Vagina (tissue), 2 donors: ENCODE data around the gene PPP6R2. TPM values are rescaled to one million over a fixed set of nuclear protein-coding genes. Genes with fewer than 3 reads are reported as not detected.
"Not testable (repeated sequence)": the region's sequence is repeated elsewhere in the genome, so short reads cannot be mapped to it uniquely, and the experiment has no call there.

Source experiments
- DNase-seq, 2 donors: peaks; one replicate each; pipeline ENCODE4 v3.0.0-alpha.2; 2017; ENCODE audit errors: extremely low spot score in 2 of 2
- H3K27ac ChIP-seq: fragments of 200-600 bp; sonication (generic); one replicate; pipeline ENCODE4 v1.5.1; 2019
- H3K27me3 ChIP-seq: fragments of 200-600 bp; sonication (generic); one replicate; pipeline ENCODE4 v1.5.1; 2019
- H3K36me3 ChIP-seq, 2 donors: fragments of 200-600 bp; sonication (generic); one replicate each; pipeline ENCODE4 v1.5.1; 2017 to 2019
- H3K4me1 ChIP-seq: fragments of 200-600 bp; sonication (generic); one replicate; pipeline ENCODE4 v1.5.1; 2019
- H3K4me3 ChIP-seq, 2 donors: fragments of 200-600 bp; sonication (generic); 1 replicate in 1 of 2; 2 replicates in 1 of 2; pipeline ENCODE4 v1.5.1; 2016 to 2019
- H3K9me3 ChIP-seq: fragments of 200-600 bp; sonication (generic); one replicate; pipeline ENCODE4 v1.5.1; 2019
- CTCF ChIP-seq, 3 experiments: fragments of 450-650 bp in 2 of 3; fragments of 200-600 bp in 1 of 3; sonication (generic) in 1 of 3; IDR thresholded peaks; one replicate each; pipeline ENCODE4 v1.5.1; 2017 to 2019; ENCODE audit warnings: antibody characterized with exemption in 3 of 3, mild to moderate bottlenecking in 2 of 3, moderate library complexity in 2 of 3
- POLR2A ChIP-seq, 2 donors: fragments of 450-650 bp; IDR thresholded peaks; one replicate each; pipeline ENCODE4 v1.6.1; 2017; ENCODE audit warnings: antibody characterized with exemption in 2 of 2, mild to moderate bottlenecking in 2 of 2, moderate library complexity in 2 of 2
- POLR2AphosphoS5 ChIP-seq, 2 donors: sonication (generic); formaldehyde crosslinking; IDR thresholded peaks; one replicate each; pipeline ENCODE4 v1.9.0; 2017; ENCODE audit warnings: antibody characterized with exemption in 2 of 2, mild to moderate bottlenecking in 2 of 2, low read depth in 1 of 2; ENCODE audit not compliant: insufficient read depth in 1 of 2
- intact Hi-C: fragments of 100-400 bp; cut with DNase I; formaldehyde crosslinking; loops from one replicate; pipeline ENCODE4 v1.15.1; 2023
- total RNA-seq: library from RNA; depleted of rRNA; stranded (reverse); fragments of >200 nt; gene quantifications from one replicate; pipeline ENCODE4 v1.2.3, GENCODE V29; 2016

PPP6R2 gene
- total RNA-seq, 1 donor from 2014 or later: 49.1 TPM

DNA sequence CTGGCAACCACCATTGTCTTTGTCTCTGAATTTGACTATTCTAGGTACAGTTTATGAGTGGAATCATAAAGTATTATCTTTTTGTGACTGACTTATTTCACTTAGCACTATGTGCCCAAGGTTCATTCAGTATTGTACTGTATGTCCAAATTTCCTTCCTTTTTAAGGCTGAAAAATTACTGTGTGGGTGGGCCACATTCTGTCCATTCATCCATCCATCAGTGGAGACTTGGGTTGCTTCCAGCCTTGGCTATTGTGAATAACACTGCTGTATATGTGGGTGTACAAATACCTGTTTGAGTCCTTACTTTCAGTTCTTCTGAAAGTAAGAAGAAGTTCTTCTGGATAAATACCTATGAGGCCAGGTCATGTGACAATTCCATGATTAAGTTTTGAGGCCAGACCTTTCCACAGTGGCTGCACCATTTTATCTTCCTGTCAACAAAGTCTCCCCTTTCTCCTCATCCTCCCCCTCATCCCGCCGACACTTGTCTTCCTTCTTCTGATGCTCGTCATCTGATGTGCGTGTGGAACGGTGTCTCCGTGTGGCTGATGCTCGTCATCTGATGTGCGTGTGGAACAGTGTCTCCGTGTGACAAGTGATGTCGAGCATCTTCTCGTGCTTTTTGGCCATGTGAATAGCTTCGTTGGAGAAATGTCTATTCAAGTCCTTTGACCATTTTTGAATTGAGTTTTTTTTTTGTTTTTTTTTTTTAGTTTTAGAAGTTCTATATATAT lies 82.2 kb downstream of the PPP6R2 start:
- TF ChIP-seq POLR2AphosphoS5 (IDR thresholded peaks at IDR 0.05; ENCODE audit: insufficient read depth in 1 of 2, low read depth in 1 of 2) (no peak), POLR2A (IDR thresholded peaks at IDR 0.05) (no peak), CTCF (IDR thresholded peaks at IDR 0.05) (no peak)
- H3K9me3 ChIP-seq: no peaks in the 10 kb centered on the region
- intact Hi-C loops: no loop called here
- H3K4me1 ChIP-seq: no peaks in the 10 kb centered on the region
- H3K27ac ChIP-seq: no peak overlapping the region
- H3K27me3 ChIP-seq: no peaks in the 10 kb centered on the region
- peaks cover 0 to 68% of the 10 kb centered on the region in 2 donors for H3K36me3 ChIP-seq
- no peak overlapping the region for H3K4me3 ChIP-seq
- DNase-seq: no peak

GRCh38 chr22:50432131-50432876 lies 89.2 kb downstream of the PPP6R2 start:
- Histone ChIP-seq H3K4me1 (no peaks in the 10 kb centered on the region), H3K9me3 (no peaks in the 10 kb centered on the region), H3K27me3 (no peaks in the 10 kb centered on the region), H3K27ac (no peak overlapping the region), H3K36me3 (peaks cover 5 to 75% of the 10 kb centered on the region in 2 donors), H3K4me3 (no peak overlapping the region)
- intact Hi-C loops: no loop called here
- DNase-seq: peak in 1 of 2 donors; percentile 94
- TF ChIP-seq POLR2A (IDR thresholded peaks at IDR 0.05) (no peak), CTCF (IDR thresholded peaks at IDR 0.05) (no peak)

- H3K9me3 ChIP-seq, H3K27ac ChIP-seq, H3K4me1 ChIP-seq, intact Hi-C loops, H3K4me3 ChIP-seq, DNase-seq, H3K27me3 ChIP-seq: not testable (repeated sequence)
- H3K36me3 ChIP-seq: peaks cover 5 to 75% of the 10 kb centered on the region in 2 donors
These were observed 89.9 kb downstream of the PPP6R2 start for GRCh38 chr22:50432877-50433510.

- no peaks in the 10 kb centered on the region for H3K4me1 ChIP-seq
- H3K36me3 ChIP-seq: peaks cover 5 to 77% of the 10 kb centered on the region in 2 donors
- no peak for TF ChIP-seq POLR2AphosphoS5 (IDR thresholded peaks at IDR 0.05; ENCODE audit: insufficient read depth in 1 of 2, low read depth in 1 of 2)
- TF ChIP-seq POLR2A (IDR thresholded peaks at IDR 0.05): no peak
- no peak for TF ChIP-seq CTCF (IDR thresholded peaks at IDR 0.05)
- intact Hi-C loops: no loop called here
- H3K27me3 ChIP-seq: no peaks in the 10 kb centered on the region
- DNase-seq: no peak
- H3K27ac ChIP-seq: no peak overlapping the region
- H3K4me3 ChIP-seq: no peak overlapping the region
- no peaks in the 10 kb centered on the region for H3K9me3 ChIP-seq
These were observed 91.7 kb downstream of the PPP6R2 start for GRCh38 chr22:50434849-50435248.

GRCh38 chr22:50435291-50436014 lies 92.3 kb downstream of the PPP6R2 start:
- DNase-seq: no peak
- Histone ChIP-seq H3K27ac (no peak overlapping the region), H3K9me3 (no peaks in the 10 kb centered on the region), H3K27me3 (no peaks in the 10 kb centered on the region), H3K4me1 (no peaks in the 10 kb centered on the region), H3K4me3 (no peak overlapping the region), H3K36me3 (peaks cover 5 to 77% of the 10 kb centered on the region in 2 donors)
- no peak for TF ChIP-seq CTCF (IDR thresholded peaks at IDR 0.05)
- TF ChIP-seq POLR2AphosphoS5 (IDR thresholded peaks at IDR 0.05; ENCODE audit: insufficient read depth in 1 of 2, low read depth in 1 of 2): no peak
- intact Hi-C loops: no loop called here
